NB4 (cell line): ENCODE results near the gene SLC39A8.

ENCODE experiments used
- MAX ChIP-seq: IDR thresholded peaks from 2 replicates; pipeline ENCODE4 v1.6.1; 2011; ENCODE audit warnings: low read depth, low read length
- POLR2A ChIP-seq: IDR thresholded peaks from 2 replicates; pipeline ENCODE4 v1.6.1; 2011; ENCODE audit warnings: mild to moderate bottlenecking; ENCODE audit not compliant: insufficient read length; ENCODE audit errors: extremely low read depth
- TF ChIP-seq, protein P1 (sequence below): IDR thresholded peaks from one replicate; pipeline ENCODE4 v1.5.1; 2012; ENCODE audit warnings: low read depth, low read length

DNA sequence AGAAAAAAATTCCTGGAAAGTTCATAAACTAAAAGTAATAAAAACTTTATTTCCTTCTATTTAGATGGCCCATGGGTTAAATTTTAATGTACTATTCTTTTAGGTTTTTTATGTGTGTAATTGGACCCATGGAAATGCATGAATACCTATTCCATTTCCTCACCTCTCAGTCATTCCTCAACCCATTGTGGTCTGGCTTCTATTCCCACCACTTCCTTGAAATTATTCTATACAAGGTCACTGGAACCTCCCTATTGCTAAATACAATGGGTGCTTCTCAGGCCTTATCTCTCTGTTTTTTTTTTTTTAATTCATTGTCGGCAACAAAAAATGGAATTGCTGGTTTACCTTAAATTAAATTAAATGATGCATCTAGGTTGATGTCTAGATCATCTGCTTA, 17.2 kb downstream of the SLC39A8 start:
- no peak for TF ChIP-seq POLR2A
- TF ChIP-seq, protein P1, sequence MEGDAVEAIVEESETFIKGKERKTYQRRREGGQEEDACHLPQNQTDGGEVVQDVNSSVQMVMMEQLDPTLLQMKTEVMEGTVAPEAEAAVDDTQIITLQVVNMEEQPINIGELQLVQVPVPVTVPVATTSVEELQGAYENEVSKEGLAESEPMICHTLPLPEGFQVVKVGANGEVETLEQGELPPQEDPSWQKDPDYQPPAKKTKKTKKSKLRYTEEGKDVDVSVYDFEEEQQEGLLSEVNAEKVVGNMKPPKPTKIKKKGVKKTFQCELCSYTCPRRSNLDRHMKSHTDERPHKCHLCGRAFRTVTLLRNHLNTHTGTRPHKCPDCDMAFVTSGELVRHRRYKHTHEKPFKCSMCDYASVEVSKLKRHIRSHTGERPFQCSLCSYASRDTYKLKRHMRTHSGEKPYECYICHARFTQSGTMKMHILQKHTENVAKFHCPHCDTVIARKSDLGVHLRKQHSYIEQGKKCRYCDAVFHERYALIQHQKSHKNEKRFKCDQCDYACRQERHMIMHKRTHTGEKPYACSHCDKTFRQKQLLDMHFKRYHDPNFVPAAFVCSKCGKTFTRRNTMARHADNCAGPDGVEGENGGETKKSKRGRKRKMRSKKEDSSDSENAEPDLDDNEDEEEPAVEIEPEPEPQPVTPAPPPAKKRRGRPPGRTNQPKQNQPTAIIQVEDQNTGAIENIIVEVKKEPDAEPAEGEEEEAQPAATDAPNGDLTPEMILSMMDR, result no peak
- TF ChIP-seq MAX, result no peak
